HCT116 (cell line): Measurements from ENCODE around the gene KCTD18. TPM values are rescaled to one million over a fixed set of nuclear protein-coding genes. Genes with fewer than 3 reads are reported as not detected.

Experiments used
- ATAC-seq: fragments of 200-7000 bp; cut with Tn5 transposase; 2 replicates; pipeline ENCODE4 v1.9.1; 2020; ENCODE audit warnings: mild to moderate bottlenecking, moderate library complexity
- BruUV-seq: library from RNA; stranded (reverse); fragments of 400-500 nt; replicated peaks from 2 replicates; lab custom pipeline; 2021; lab: Mats Ljungman, UMichigan
- CTCF ChIA-PET: fragments of 300-600 bp; sonication (Branson Sonifier 250); formaldehyde crosslinking; loops from one replicate; lab custom pipeline; 2021; ENCODE audit warnings: antibody characterized with exemption; lab: Charles Lee
- POLR2A ChIA-PET: fragments of 300-600, 350-600 bp; sonication (Branson Sonifier 250); formaldehyde crosslinking; loops from one replicate; lab custom pipeline; 2021; ENCODE audit warnings: antibody characterized with exemption; lab: Charles Lee
- RAD21 ChIA-PET, 2 experiments: fragments of 300-600 bp; sonication (Branson Sonifier 250); formaldehyde crosslinking; loops; one replicate each; lab custom pipeline; 2023; ENCODE audit warnings: low total read pairs in 2 of 2; ENCODE audit not compliant: uncharacterized antibody in 2 of 2, unreplicated experiment in 2 of 2, low non-redundant PET in 1 of 2; lab: Charles Lee
- DNase-seq: peaks from one replicate; pipeline ENCODE4 v3.0.0-alpha.2; 2010; ENCODE audit warnings: low read depth, low spot score
- H2AFZ ChIP-seq: fragments of 200-600 bp; shearing (Covaris generic), sonication (generic); 2 replicates; pipeline ENCODE4 v1.6.1; 2017; ENCODE audit warnings: low read depth, mixed run types, mixed read lengths, antibody characterized with exemption, low read length; ENCODE audit not compliant: poor library complexity, severe bottlenecking
- H3K27ac ChIP-seq: 2 replicates; pipeline ENCODE4 v1.5.1; 2012; ENCODE audit warnings: low read depth, low read length
- H3K27me3 ChIP-seq: fragments of 200-600 bp; sonication (generic); 2 replicates; pipeline ENCODE4 v1.6.1; 2016; ENCODE audit warnings: mixed run types, low read length, mixed read lengths; ENCODE audit not compliant: insufficient read depth
- H3K36me3 ChIP-seq, 2 experiments: fragments of 200-500 bp in 1 of 2; fragments of 200-600 bp in 1 of 2; sonication (Bioruptor generic) in 1 of 2; sonication (generic) in 1 of 2; 2 replicates each; pipeline versions ENCODE4 v1.5.1 to v1.6.1; 2014 to 2016; ENCODE audit warnings: low read length in 2 of 2, inconsistent platforms in 1 of 2, mixed read lengths in 1 of 2, mixed run types in 1 of 2; ENCODE audit not compliant: insufficient read depth in 2 of 2, control insufficient read depth in 1 of 2
- H3K4me1 ChIP-seq, 2 experiments: fragments of 200-600 bp in 1 of 2; sonication (generic) in 1 of 2; 2 replicates each; pipeline versions ENCODE4 v1.5.1 to v1.6.1; 2012 to 2017; ENCODE audit warnings: low read length in 2 of 2, inconsistent platforms in 1 of 2, mild to moderate bottlenecking in 1 of 2, mixed read lengths in 1 of 2, mixed run types in 1 of 2, moderate library complexity in 1 of 2; ENCODE audit not compliant: insufficient read depth in 2 of 2, control insufficient read depth in 1 of 2
- H3K4me2 ChIP-seq: fragments of 200-600 bp; sonication (generic); 2 replicates; pipeline ENCODE4 v1.6.1; 2017; ENCODE audit warnings: mixed run types, low read length, mixed read lengths
- H3K4me3 ChIP-seq, 2 experiments: fragments of 200-600 bp in 1 of 2; sonication (generic) in 1 of 2; replicated peaks in 1 of 2; 2 replicates each; pipeline ENCODE4 v1.5.1; 2011 to 2016; ENCODE audit warnings: low read length in 2 of 2, control low read depth in 1 of 2, low read depth in 1 of 2, mild to moderate bottlenecking in 1 of 2, mixed read lengths in 1 of 2, mixed run types in 1 of 2
- H3K79me2 ChIP-seq: fragments of 200-600 bp; sonication (generic); 2 replicates; pipeline ENCODE4 v1.6.1; 2017; ENCODE audit warnings: mild to moderate bottlenecking, mixed run types, low read length, moderate library complexity, mixed read lengths; ENCODE audit not compliant: insufficient read depth
- H3K9ac ChIP-seq: fragments of 200-600 bp; sonication (generic); 2 replicates; pipeline ENCODE4 v1.6.1; 2016; ENCODE audit warnings: low read length, mixed read lengths
- H3K9me2 ChIP-seq: fragments of 200-600 bp; sonication (generic), shearing (Covaris generic); 2 replicates; pipeline ENCODE4 v1.6.1; 2017; ENCODE audit warnings: mixed run types, mild to moderate bottlenecking, moderate library complexity; ENCODE audit not compliant: insufficient read depth
- H3K9me3 ChIP-seq, 2 experiments: fragments of 200-500 bp in 1 of 2; fragments of 200-600 bp in 1 of 2; sonication (Bioruptor generic) in 1 of 2; sonication (generic) in 1 of 2; 2 replicates each; pipeline ENCODE4 v1.6.1; 2014 to 2017; ENCODE audit warnings: low read length in 2 of 2, mixed read lengths in 2 of 2, inconsistent platforms in 1 of 2, low read depth in 1 of 2, mild to moderate bottlenecking in 1 of 2, mixed run types in 1 of 2, moderate library complexity in 1 of 2; ENCODE audit not compliant: control insufficient read depth in 1 of 2, insufficient read depth in 1 of 2
- H4K20me1 ChIP-seq: fragments of 200-600 bp; sonication (generic), shearing (Covaris generic); 2 replicates; pipeline ENCODE4 v1.6.1; 2017; ENCODE audit warnings: mixed run types, mild to moderate bottlenecking, moderate library complexity; ENCODE audit not compliant: insufficient read depth
- CTCF ChIP-seq, 3 experiments: fragments of 200-600 bp in 1 of 3; sonication (generic) in 1 of 3; IDR thresholded peaks in 2 of 3; conservative IDR thresholded peaks in 1 of 3; 2 replicates each; pipeline ENCODE4 v1.5.1; 2012 to 2017; ENCODE audit warnings: low read depth in 2 of 3, low read length in 2 of 3, antibody characterized with exemption in 1 of 3, borderline replicate concordance in 1 of 3, control low read depth in 1 of 3, mild to moderate bottlenecking in 1 of 3, mixed read lengths in 1 of 3, mixed run types in 1 of 3, moderate library complexity in 1 of 3; ENCODE audit not compliant: insufficient read depth in 1 of 3
- EGR1 ChIP-seq: IDR thresholded peaks from 2 replicates; pipeline ENCODE4 v1.6.1; 2012; ENCODE audit warnings: low read depth
- MAX ChIP-seq: IDR thresholded peaks from 2 replicates; pipeline ENCODE4 v1.6.1; 2012
- RAD21 ChIP-seq: IDR thresholded peaks from 2 replicates; pipeline ENCODE4 v1.6.1; 2012; ENCODE audit warnings: low read depth, mild to moderate bottlenecking
- intact Hi-C: fragments of 100-400 bp; cut with micrococcal nuclease; formaldehyde crosslinking; loops from 2 replicates; pipeline ENCODE4 v1.10.0; 2022
- total RNA-seq: library from RNA; stranded (reverse); gene quantifications from one replicate; pipeline ENCODE4 v1.2.1, GENCODE V29; 2021; ENCODE audit not compliant: unreplicated experiment

KCTD18 gene
- total RNA-seq, 1 experiment from 2014 or later, result 12.8 TPM

- no peak for ATAC-seq
- H3K9me2 ChIP-seq, result no peaks in the 10 kb centered on the region
- no peaks in the 10 kb centered on the region for H3K9me3 ChIP-seq
- TF ChIP-seq RAD21, result no peak
- TF ChIP-seq, all 23 proteins: peak for 0
- Histone ChIP-seq H3K79me2 (peaks cover 40% of the 10 kb centered on the region), H4K20me1 (no peaks in the 10 kb centered on the region), H2AFZ (peak overlapping the region; percentile 81), H3K27ac (no peak overlapping the region), H3K4me2 (peak overlapping the region; percentile 92), H3K4me3 (peak overlapping the region in 1 of 2 experiments; percentile 96; a peak in 2 of 4 replicates), H3K27me3 (no peaks in the 10 kb centered on the region), H3K9ac (no peak overlapping the region), H3K36me3 (no peaks in the 10 kb centered on the region), H3K4me1 (peaks cover 4 to 22% of the 10 kb centered on the region in 2 experiments; a peak in 3 of 4 replicates)
- ChIA-PET RAD21 (interaction anchor here in 1 of 2 experiments (0.8 kb wide), 1 partner anchor 15 kb away, joined by 3 read pairs; the partner anchor contains the start of gene KCTD18), POLR2A (no interaction called here), CTCF (no interaction called here)
- intact Hi-C loops, result no loop called here
- no TSS peak for BruUV-seq
- DNase-seq, result no peak
These were observed 15.2 kb upstream of the KCTD18 start for GRCh38 chr2:200525066-200525465.

DNA sequence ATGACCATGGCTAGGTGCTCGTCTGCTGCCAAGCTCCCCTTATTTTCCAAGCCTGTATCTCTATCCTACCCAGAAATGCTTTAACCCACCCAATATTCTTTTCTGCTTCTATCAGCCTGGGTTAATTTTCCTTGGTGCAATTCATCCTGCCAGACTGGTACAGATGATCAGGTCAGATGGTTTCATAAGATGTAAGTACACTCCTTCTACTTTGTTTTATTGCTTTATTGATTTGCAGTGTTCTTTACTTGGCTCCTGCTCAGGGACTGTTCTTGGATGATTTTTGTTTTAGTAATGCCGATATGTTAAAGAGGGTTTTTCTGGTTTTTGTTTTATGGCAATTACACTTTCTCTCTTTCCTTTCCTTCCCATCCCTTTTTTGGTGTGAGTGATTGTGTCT, 13.7 kb upstream of the KCTD18 start:
- Histone ChIP-seq H3K4me3 (no peak overlapping the region), H3K4me1 (peaks cover 4 to 22% of the 10 kb centered on the region in 2 experiments; a peak in 3 of 4 replicates), H3K9me2 (no peaks in the 10 kb centered on the region), H3K27me3 (no peaks in the 10 kb centered on the region), H4K20me1 (no peaks in the 10 kb centered on the region), H3K4me2 (no peak overlapping the region), H3K27ac (no peak overlapping the region), H3K9me3 (no peaks in the 10 kb centered on the region), H2AFZ (no peak overlapping the region), H3K79me2 (peaks cover 25% of the 10 kb centered on the region), H3K9ac (no peak overlapping the region), H3K36me3 (no peaks in the 10 kb centered on the region)
- CTCF ChIA-PET, result interaction anchor here (1.5 kb wide), 1 partner anchor 14 kb away, joined by 4 read pairs; the partner anchor contains the start of gene KCTD18
- TF ChIP-seq EGR1 (no peak), CTCF (IDR thresholded peaks at IDR 0.05 in 2 of 3, conservative IDR thresholded peaks at IDR 0.05 in 1 of 3; ENCODE audit: borderline replicate concordance in 1 of 3, insufficient read depth in 1 of 3, low read depth in 2 of 3, low read length in 2 of 3) (no peak), MAX (no peak)
- BruUV-seq, result no TSS peak
- RAD21 ChIA-PET, result no interaction called here
- DNase-seq (no peak), ATAC-seq (no peak)
- POLR2A ChIA-PET, result no interaction called here
- intact Hi-C loops, result no loop called here
